ENCODE data around the gene C10orf53. TPM values are rescaled to one million over a fixed set of nuclear protein-coding genes. Genes with fewer than 3 reads are reported as not detected.

The C10orf53 gene
- total and polyA plus RNA-seq, 10 of the 15 experiments (the other 5 are each of a cell fraction or from before 2014, with no cell fraction given) = not detected

- TF ChIP-seq ZBTB4 (CRISPR knock-in tag; IDR thresholded peaks at IDR 0.05) (no peak), IRF4 (IDR thresholded peaks at IDR 0.05; ENCODE audit: low read depth, low read length) (no peak), CBX5 (IDR thresholded peaks at IDR 0.05; ENCODE audit: low read depth) (no peak)
- TF ChIP-seq, protein P1, sequence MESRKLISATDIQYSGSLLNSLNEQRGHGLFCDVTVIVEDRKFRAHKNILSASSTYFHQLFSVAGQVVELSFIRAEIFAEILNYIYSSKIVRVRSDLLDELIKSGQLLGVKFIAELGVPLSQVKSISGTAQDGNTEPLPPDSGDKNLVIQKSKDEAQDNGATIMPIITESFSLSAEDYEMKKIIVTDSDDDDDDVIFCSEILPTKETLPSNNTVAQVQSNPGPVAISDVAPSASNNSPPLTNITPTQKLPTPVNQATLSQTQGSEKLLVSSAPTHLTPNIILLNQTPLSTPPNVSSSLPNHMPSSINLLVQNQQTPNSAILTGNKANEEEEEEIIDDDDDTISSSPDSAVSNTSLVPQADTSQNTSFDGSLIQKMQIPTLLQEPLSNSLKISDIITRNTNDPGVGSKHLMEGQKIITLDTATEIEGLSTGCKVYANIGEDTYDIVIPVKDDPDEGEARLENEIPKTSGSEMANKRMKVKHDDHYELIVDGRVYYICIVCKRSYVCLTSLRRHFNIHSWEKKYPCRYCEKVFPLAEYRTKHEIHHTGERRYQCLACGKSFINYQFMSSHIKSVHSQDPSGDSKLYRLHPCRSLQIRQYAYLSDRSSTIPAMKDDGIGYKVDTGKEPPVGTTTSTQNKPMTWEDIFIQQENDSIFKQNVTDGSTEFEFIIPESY (IDR thresholded peaks at IDR 0.05) = no peak
Observed at GRCh38 chr10:49698679-49699078, 19.2 kb downstream of the C10orf53 start (continued).

- ATAC-seq = no peak
- Histone ChIP-seq H3K27me3 (replicated peaks in 1 of 2; ENCODE audit: control insufficient read depth in 2 of 2, insufficient read depth in 2 of 2, low read length in 1 of 2) (peaks cover 0 to 2% of the 10 kb centered on the region in 2 experiments; a peak in 3 of 4 replicates), H3K4me1 (ENCODE audit: control insufficient read depth, insufficient read depth, low read length) (no peaks in the 10 kb centered on the region), H3K9ac (ENCODE audit: control insufficient read depth, insufficient read depth, low read length) (no peak overlapping the region), H3K4me2 (ENCODE audit: control insufficient read depth, insufficient read depth) (no peak overlapping the region), H3K9me3 (replicated peaks; ENCODE audit: control insufficient read depth, insufficient read depth, low read length) (no peaks in the 10 kb centered on the region), H4K20me1 (ENCODE audit: control insufficient read depth, insufficient read depth) (no peaks in the 10 kb centered on the region), H2AFZ (ENCODE audit: control insufficient read depth, low read depth, low read length) (no peak overlapping the region), H3K79me2 (ENCODE audit: control insufficient read depth, insufficient read depth, low read length) (no peaks in the 10 kb centered on the region), H3K4me3 (no peak overlapping the region), H3K36me3 (ENCODE audit: control insufficient read depth in 2 of 2, insufficient read depth in 2 of 2, low read length in 1 of 2) (no peaks in the 10 kb centered on the region), H3K27ac (ENCODE audit: control insufficient read depth, insufficient read depth) (no peak overlapping the region)
- POLR2A ChIA-PET = no interaction called here
- intact Hi-C loops (cut with micrococcal nuclease; ENCODE audit: unreplicated experiment) (no loop called here), in situ Hi-C loops (cut with MboI) (no loop called here)
- FAIRE-seq = no peak
- BruUV-seq (replicated peaks) = no TSS peak
- RAD21 ChIA-PET (ENCODE audit: unreplicated experiment) = no interaction called here
- no peak for DNase-seq (ENCODE audit: low read depth, low spot score)
- CTCF ChIA-PET = interaction anchor here (1.7 kb wide), 1 partner anchor 10 kb away, joined by 5 read pairs; no protein-coding TSS in a partner anchor
- SMC1A ChIA-PET (ENCODE audit: uncharacterized antibody, unreplicated experiment) = no interaction called here
- WGBS (ENCODE audit: insufficient coverage, insufficient replicate concordance, low lambda C conversion rate, missing lambda C conversion rate) = 17% methylated on average over 3 of the region's 3 CpGs
- TF ChIP-seq PAX5 (IDR thresholded peaks at IDR 0.05; ENCODE audit: borderline replicate concordance, low read depth, low read length) (no peak), IKZF1 (conservative IDR thresholded peaks at IDR 0.05) (no peak), TARDBP (IDR thresholded peaks at IDR 0.05; ENCODE audit: borderline replicate concordance) (no peak), JUND (IDR thresholded peaks at IDR 0.05; ENCODE audit: low read depth, low read length) (no peak), FOS (IDR thresholded peaks at IDR 0.05; ENCODE audit: borderline replicate concordance, extremely low read depth, insufficient read length) (no peak), MYC (IDR thresholded peaks at IDR 0.05; ENCODE audit: insufficient read depth, insufficient read length, insufficient replicate concordance, low read length, severe bottlenecking) (no peak), HCFC1 (IDR thresholded peaks at IDR 0.05; ENCODE audit: low read length) (no peak)
- TF ChIP-seq, protein P2, sequence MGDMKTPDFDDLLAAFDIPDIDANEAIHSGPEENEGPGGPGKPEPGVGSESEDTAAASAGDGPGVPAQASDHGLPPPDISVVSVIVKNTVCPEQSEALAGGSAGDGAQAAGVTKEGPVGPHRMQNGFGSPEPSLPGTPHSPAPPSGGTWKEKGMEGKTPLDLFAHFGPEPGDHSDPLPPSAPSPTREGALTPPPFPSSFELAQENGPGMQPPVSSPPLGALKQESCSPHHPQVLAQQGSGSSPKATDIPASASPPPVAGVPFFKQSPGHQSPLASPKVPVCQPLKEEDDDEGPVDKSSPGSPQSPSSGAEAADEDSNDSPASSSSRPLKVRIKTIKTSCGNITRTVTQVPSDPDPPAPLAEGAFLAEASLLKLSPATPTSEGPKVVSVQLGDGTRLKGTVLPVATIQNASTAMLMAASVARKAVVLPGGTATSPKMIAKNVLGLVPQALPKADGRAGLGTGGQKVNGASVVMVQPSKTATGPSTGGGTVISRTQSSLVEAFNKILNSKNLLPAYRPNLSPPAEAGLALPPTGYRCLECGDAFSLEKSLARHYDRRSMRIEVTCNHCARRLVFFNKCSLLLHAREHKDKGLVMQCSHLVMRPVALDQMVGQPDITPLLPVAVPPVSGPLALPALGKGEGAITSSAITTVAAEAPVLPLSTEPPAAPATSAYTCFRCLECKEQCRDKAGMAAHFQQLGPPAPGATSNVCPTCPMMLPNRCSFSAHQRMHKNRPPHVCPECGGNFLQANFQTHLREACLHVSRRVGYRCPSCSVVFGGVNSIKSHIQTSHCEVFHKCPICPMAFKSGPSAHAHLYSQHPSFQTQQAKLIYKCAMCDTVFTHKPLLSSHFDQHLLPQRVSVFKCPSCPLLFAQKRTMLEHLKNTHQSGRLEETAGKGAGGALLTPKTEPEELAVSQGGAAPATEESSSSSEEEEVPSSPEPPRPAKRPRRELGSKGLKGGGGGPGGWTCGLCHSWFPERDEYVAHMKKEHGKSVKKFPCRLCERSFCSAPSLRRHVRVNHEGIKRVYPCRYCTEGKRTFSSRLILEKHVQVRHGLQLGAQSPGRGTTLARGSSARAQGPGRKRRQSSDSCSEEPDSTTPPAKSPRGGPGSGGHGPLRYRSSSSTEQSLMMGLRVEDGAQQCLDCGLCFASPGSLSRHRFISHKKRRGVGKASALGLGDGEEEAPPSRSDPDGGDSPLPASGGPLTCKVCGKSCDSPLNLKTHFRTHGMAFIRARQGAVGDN (IDR thresholded peaks at IDR 0.05) = no peak
- TF ChIP-seq, protein P3, sequence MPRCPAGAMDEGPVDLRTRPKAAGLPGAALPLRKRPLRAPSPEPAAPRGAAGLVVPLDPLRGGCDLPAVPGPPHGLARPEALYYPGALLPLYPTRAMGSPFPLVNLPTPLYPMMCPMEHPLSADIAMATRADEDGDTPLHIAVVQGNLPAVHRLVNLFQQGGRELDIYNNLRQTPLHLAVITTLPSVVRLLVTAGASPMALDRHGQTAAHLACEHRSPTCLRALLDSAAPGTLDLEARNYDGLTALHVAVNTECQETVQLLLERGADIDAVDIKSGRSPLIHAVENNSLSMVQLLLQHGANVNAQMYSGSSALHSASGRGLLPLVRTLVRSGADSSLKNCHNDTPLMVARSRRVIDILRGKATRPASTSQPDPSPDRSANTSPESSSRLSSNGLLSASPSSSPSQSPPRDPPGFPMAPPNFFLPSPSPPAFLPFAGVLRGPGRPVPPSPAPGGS (IDR thresholded peaks at IDR 0.05; ENCODE audit: borderline replicate concordance, insufficient read depth, low read depth, low read length, poor library complexity, severe bottlenecking) = no peak
Observed at GRCh38 chr10:49700211-49700610, 20.8 kb downstream of the C10orf53 start.

Data from GM12878 (cell line).